Heart right ventricle (tissue), 16 donors: ENCODE measurements around the gene NCKAP1. TPM values are rescaled to one million over a fixed set of nuclear protein-coding genes. Genes with fewer than 3 reads are reported as not detected.
A peak's percentile ranks its signal among the peaks of the same experiment; 100 is the strongest.

Source experiments
- ATAC-seq, 8 donors: fragments of 200-7000 bp; cut with Tn5 transposase; one replicate each; pipeline ENCODE4 v1.9.1; 2020; ENCODE audit warnings: mild to moderate bottlenecking in 8 of 8, moderate library complexity in 8 of 8, moderate number of reproducible peaks in 1 of 8
- DNase-seq, 2 donors: peaks; one replicate each; pipeline ENCODE4 v3.0.0-alpha.2; 2020
- H3K27ac ChIP-seq, 10 donors: fragments of 200-600 bp; sonication (generic) in 2 of 10; one replicate each; pipeline versions ENCODE4 v1.5.0 to v1.8.0; 2020 to 2022; ENCODE audit warnings: mild to moderate bottlenecking in 3 of 10
- H3K27me3 ChIP-seq, 7 donors: fragments of 200-600 bp; one replicate each; pipeline ENCODE4 v1.8.0; 2021 to 2022; ENCODE audit warnings: mild to moderate bottlenecking in 2 of 7
- H3K36me3 ChIP-seq, 9 donors: fragments of 200-600 bp; sonication (generic) in 1 of 9; one replicate each; pipeline versions ENCODE4 v1.5.0 to v1.8.0; 2020 to 2022; ENCODE audit warnings: mild to moderate bottlenecking in 2 of 9
- H3K4me1 ChIP-seq, 9 donors: fragments of 200-600 bp; sonication (generic) in 1 of 9; one replicate each; pipeline versions ENCODE4 v1.5.0 to v1.8.0; 2020 to 2022; ENCODE audit warnings: mild to moderate bottlenecking in 4 of 9
- H3K4me3 ChIP-seq, 10 donors: fragments of 200-600 bp; sonication (generic) in 2 of 10; one replicate each; pipeline versions ENCODE4 v1.5.0 to v1.8.0; 2020 to 2022; ENCODE audit warnings: mild to moderate bottlenecking in 7 of 10, moderate library complexity in 2 of 10
- H3K9me3 ChIP-seq, 11 donors: fragments of 200-600 bp in 10 of 11; sonication (generic) in 2 of 11; one replicate each; pipeline versions ENCODE4 v1.5.0 to v1.8.0; 2013 to 2022; ENCODE audit warnings: mild to moderate bottlenecking in 2 of 11, control low read depth in 1 of 11, moderate library complexity in 1 of 11
- WGBS, 2 donors: extraction: QIAGEN DNeasy Blood & Tissue Kit; methylation state at CpG; one replicate each; pipeline ENCODE4 v1.1.7; 2013; ENCODE audit warnings: inconsistent platforms in 1 of 2; 5-methylcytosine and 5-hydroxymethylcytosine counted together
- intact Hi-C, 10 donors: fragments of 100-400 bp; cut with DNase I; formaldehyde crosslinking; loops; one replicate each; pipeline versions ENCODE4 v1.11.1 to v1.14.2; 2022
- polyA plus RNA-seq, 2 donors: library from polyadenylated mRNA; stranded (reverse); fragments of 200-250 nt; gene quantifications; one replicate each; pipeline ENCODE4 v1.2.3, GENCODE V29; 2013
- total RNA-seq, 10 donors: library from RNA; stranded (reverse); fragmentation: NEBNext Ultra II Directional in 3 of 10; extraction: Animal tissue kit (Norgen Biotek cat#: 25700) in 3 of 10; gene quantifications; one replicate each; pipeline versions ENCODE4 v1.2.1 to v1.2.4, GENCODE V29; 2021 to 2023
- TF ChIP-seq, protein P1 (sequence below), 9 donors: fragments of 200-600 bp; sonication (generic) in 2 of 9; IDR thresholded peaks; one replicate each; pipeline versions ENCODE4 v1.5.0 to v1.8.0; 2021 to 2022; ENCODE audit warnings: antibody characterized with exemption in 9 of 9, mild to moderate bottlenecking in 5 of 9, moderate library complexity in 1 of 9
- donor health status: Arrhythmogenic right ventricular cardiomyopathy.
- donor health status: ischemic (EF 13 %, LVEDD 7.1; RV severe dilation, severe dysfunction).
- donor health status: healthy with polysubstance abuse.
- donor health status: DM: no; HTN: yes; CAD: no.
- donor health status: DM: no; HTN: no; CAD: no.
- donor health status: ischemic (EF 25% LVEDD 6.9; RV normal size, moderate dysfunction).
- donor health status: ischemic (EF 25% LVEDD 5.7; RV mildly dilated, moderate dysfunction).
- donor health status: healthy.
- donor health status: DM: yes; HTN: yes; CAD: no.
- donor health status: Ischemic cardiomyopathy.
- donor health status: ischemic (EF 35%, LVEDD 5.7; RV mildly dilated, moderate dysfunction).
- donor health status: nonischemic (EF 11% LVEDD 7.7; RV severe dilation, severe dysfunction).
- donor health status: DM: yes; HTN: yes; CAD: no.
- donor health status: PGD.
- donor health status: ischemic (EF 29% LVEDD 5.4; RV normal size, mild dysfunction).
- donor health status: nonischemic (EF 23%, LVEDD 6.1; RV moderate dilation, normal function).

The NCKAP1 gene
- total and polyA plus RNA-seq, 12 donors: 35.3 to 153 (median 124) TPM

- DNase-seq (peak; percentile 15 to 40), ATAC-seq (peak in 3 of 8 donors; percentile 19 to 61 (median 58))
- H3K27ac ChIP-seq: no peak overlapping the region
- no peaks in the 10 kb centered on the region for H3K9me3 ChIP-seq
- H3K36me3 ChIP-seq: no peaks in the 10 kb centered on the region
- intact Hi-C loops: no loop called here
- no peak overlapping the region for H3K4me3 ChIP-seq
- peaks cover 0 to 13% (median 0%) of the 10 kb centered on the region in 7 donors for H3K27me3 ChIP-seq
- no peaks in the 10 kb centered on the region for H3K4me1 ChIP-seq
- 60% methylated on average over 34 of the region's 34 CpGs for WGBS, 2 donors
- TF ChIP-seq, protein P1, sequence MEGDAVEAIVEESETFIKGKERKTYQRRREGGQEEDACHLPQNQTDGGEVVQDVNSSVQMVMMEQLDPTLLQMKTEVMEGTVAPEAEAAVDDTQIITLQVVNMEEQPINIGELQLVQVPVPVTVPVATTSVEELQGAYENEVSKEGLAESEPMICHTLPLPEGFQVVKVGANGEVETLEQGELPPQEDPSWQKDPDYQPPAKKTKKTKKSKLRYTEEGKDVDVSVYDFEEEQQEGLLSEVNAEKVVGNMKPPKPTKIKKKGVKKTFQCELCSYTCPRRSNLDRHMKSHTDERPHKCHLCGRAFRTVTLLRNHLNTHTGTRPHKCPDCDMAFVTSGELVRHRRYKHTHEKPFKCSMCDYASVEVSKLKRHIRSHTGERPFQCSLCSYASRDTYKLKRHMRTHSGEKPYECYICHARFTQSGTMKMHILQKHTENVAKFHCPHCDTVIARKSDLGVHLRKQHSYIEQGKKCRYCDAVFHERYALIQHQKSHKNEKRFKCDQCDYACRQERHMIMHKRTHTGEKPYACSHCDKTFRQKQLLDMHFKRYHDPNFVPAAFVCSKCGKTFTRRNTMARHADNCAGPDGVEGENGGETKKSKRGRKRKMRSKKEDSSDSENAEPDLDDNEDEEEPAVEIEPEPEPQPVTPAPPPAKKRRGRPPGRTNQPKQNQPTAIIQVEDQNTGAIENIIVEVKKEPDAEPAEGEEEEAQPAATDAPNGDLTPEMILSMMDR (IDR thresholded peaks at IDR 0.05): peak in 7 of 9 donors; percentile 26 to 64 (median 57)
Observed at GRCh38 chr2:183070942-183071844, 32.9 kb upstream of the NCKAP1 start.

DNA sequence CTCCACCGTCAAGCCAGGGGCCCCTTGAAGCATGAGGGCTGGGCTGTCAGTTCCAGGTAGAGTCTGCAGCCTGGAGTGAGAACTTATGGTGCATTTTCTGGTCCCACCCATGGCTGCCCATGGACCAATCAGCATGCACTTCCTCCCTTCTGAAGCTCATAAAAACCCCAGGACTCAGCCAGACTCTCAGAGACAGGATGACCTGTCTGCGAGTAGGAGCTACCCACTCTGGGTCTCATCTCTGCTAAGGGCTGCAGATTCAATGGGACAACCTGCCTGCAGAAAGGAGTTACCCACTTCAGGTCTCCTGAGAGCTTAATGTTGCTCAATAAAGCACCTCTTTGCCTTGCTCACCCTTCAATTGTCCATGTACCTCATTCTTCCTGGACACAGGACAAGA lies 30.9 kb upstream of the NCKAP1 start:
- no peak for DNase-seq
- Histone ChIP-seq H3K27ac (no peak overlapping the region), H3K4me3 (no peak overlapping the region), H3K4me1 (no peaks in the 10 kb centered on the region), H3K27me3 (peaks cover 0 to 25% (median 0%) of the 10 kb centered on the region in 7 donors), H3K36me3 (no peaks in the 10 kb centered on the region), H3K9me3 (no peaks in the 10 kb centered on the region)
- TF ChIP-seq, protein P1 (IDR thresholded peaks at IDR 0.05): no peak
- intact Hi-C loops: no loop called here
- WGBS, 2 donors: 91 to 93% methylated on average over 2 of the region's 2 CpGs
- ATAC-seq: no peak

- 84 to 86% methylated on average over 3 of the region's 3 CpGs for WGBS, 2 donors
- TF ChIP-seq, protein P1 (IDR thresholded peaks at IDR 0.05): no peak
- Histone ChIP-seq H3K27me3 (peaks cover 0 to 25% (median 0%) of the 10 kb centered on the region in 7 donors), H3K9me3 (no peaks in the 10 kb centered on the region), H3K4me1 (no peaks in the 10 kb centered on the region), H3K27ac (no peak overlapping the region), H3K36me3 (no peaks in the 10 kb centered on the region), H3K4me3 (no peak overlapping the region)
- DNase-seq (no peak), ATAC-seq (no peak)
- intact Hi-C loops: no loop called here
Observed at GRCh38 chr2:183068561-183068960, 30.3 kb upstream of the NCKAP1 start.

DNA sequence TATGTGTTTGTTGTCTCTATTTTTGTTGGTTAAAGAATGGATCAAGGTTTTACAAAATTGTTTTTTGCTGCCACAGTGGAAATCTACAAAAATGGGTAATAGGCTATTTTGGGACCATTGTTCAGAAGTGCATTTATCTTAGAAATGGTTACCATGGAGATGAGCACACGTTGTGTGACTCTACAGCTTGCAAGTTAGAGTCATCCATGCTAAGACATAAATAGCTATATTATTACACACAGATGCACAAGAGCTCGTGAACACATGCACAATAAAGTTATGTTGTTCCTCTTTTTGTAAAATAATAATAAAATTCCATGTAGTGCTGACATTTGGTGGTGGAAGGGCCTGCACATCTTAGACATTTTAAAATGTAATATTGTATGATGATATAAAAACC lies 24.8 kb upstream of the NCKAP1 start:
- 26 to 30% methylated on average over 2 of the region's 2 CpGs for WGBS, 2 donors
- Histone ChIP-seq H3K27me3 (peaks cover 0 to 24% (median 0%) of the 10 kb centered on the region in 7 donors), H3K27ac (no peak overlapping the region), H3K9me3 (no peaks in the 10 kb centered on the region), H3K36me3 (no peaks in the 10 kb centered on the region), H3K4me1 (no peaks in the 10 kb centered on the region), H3K4me3 (no peak overlapping the region)
- ATAC-seq (no peak), DNase-seq (no peak)
- TF ChIP-seq, protein P1 (IDR thresholded peaks at IDR 0.05): no peak
- intact Hi-C loops: no loop called here
